ENCODE results near the gene HOGA1.
"Not testable (repeated sequence)": the region's sequence is repeated elsewhere in the genome, so short reads cannot be mapped to it uniquely, and the experiment has no call there.

HOGA1 gene

GRCh38 chr10:97584060-97584797 is at the start of gene HOGA1:
TSS of gene HOGA1 (plus strand) at chr10:97584389. CDS start at chr10:97584704, 315 bp downstream.
- no peak for FAIRE-seq

GRCh38 chr10:97534746-97535367 is 49.3 kb upstream of the HOGA1 start:
- FAIRE-seq: no peak

GRCh38 chr10:97537186-97537869 is 46.9 kb upstream of the HOGA1 start:
- FAIRE-seq: no peak

GRCh38 chr10:97538411-97538810 is 45.8 kb upstream of the HOGA1 start:
- FAIRE-seq: no peak

GRCh38 chr10:97538839-97539238 is 45.4 kb upstream of the HOGA1 start:
- no peak for FAIRE-seq

- no peak for FAIRE-seq
Observed at GRCh38 chr10:97539523-97540200, 44.5 kb upstream of the HOGA1 start.

- no peak for FAIRE-seq
Observed at GRCh38 chr10:97540669-97541500, 43.3 kb upstream of the HOGA1 start.

GRCh38 chr10:97542169-97543024 is 41.8 kb upstream of the HOGA1 start:
- FAIRE-seq: no peak

GRCh38 chr10:97543025-97543546 is 41.1 kb upstream of the HOGA1 start:
- no peak for FAIRE-seq

- FAIRE-seq: no peak
Observed at GRCh38 chr10:97546456-97547270, 37.5 kb upstream of the HOGA1 start.

GRCh38 chr10:97547271-97547600 is 37.0 kb upstream of the HOGA1 start:
- no peak for FAIRE-seq

GRCh38 chr10:97547962-97548361 is 36.2 kb upstream of the HOGA1 start:
- no peak for FAIRE-seq

GRCh38 chr10:97548828-97549455 is 35.2 kb upstream of the HOGA1 start:
- no peak for FAIRE-seq

- FAIRE-seq: no peak
Observed at GRCh38 chr10:97549587-97550322, 34.4 kb upstream of the HOGA1 start.

- no peak for FAIRE-seq
Observed at GRCh38 chr10:97550336-97551149, 33.6 kb upstream of the HOGA1 start.

GRCh38 chr10:97551271-97551670 is 32.9 kb upstream of the HOGA1 start:
- FAIRE-seq: no peak

- FAIRE-seq: no peak
Observed at GRCh38 chr10:97553575-97554031, 30.6 kb upstream of the HOGA1 start.

GRCh38 chr10:97554336-97554735 is 29.9 kb upstream of the HOGA1 start:
- not testable (repeated sequence) for FAIRE-seq

Measured in endometrium (tissue), 2 donors.